Brain microvascular endothelial cell (primary cell): ENCODE results near the gene SPDYC.

Experiments used
- DNase-seq: peaks from one replicate; pipeline ENCODE4 v3.0.0-alpha.2; 2020
- H3K27ac ChIP-seq: fragments of 250-450 bp; sonication (Bioruptor Pico); 2 replicates; pipeline ENCODE4 v1.5.1; 2020; ENCODE audit warnings: mild to moderate bottlenecking, moderate library complexity
- H3K27me3 ChIP-seq: fragments of 250-450 bp; sonication (Bioruptor Pico); replicated peaks from 2 replicates; pipeline ENCODE4 v1.5.1; 2020; ENCODE audit warnings: mild to moderate bottlenecking
- H3K36me3 ChIP-seq: fragments of 250-450 bp; sonication (Bioruptor Pico); replicated peaks from 2 replicates; pipeline ENCODE4 v1.5.1; 2020; ENCODE audit warnings: mild to moderate bottlenecking
- H3K4me3 ChIP-seq: 2 replicates; pipeline ENCODE4 v1.5.1; 2011; ENCODE audit warnings: low read depth, mild to moderate bottlenecking, control low read depth, low read length, moderate library complexity
- CTCF ChIP-seq: IDR thresholded peaks from 2 replicates; pipeline ENCODE4 v1.5.1; 2011; ENCODE audit warnings: low read depth, mild to moderate bottlenecking, moderate library complexity, low read length, control low read depth, inconsistent platforms; ENCODE audit errors: missing control alignments
- in situ Hi-C: cut with HindIII; loops from 2 replicates; pipeline ENCODE4 v1.10.0; 2017; ENCODE audit warnings: low sequenced_read_pairs, low pct_ligation_motif_present

The SPDYC gene

DNA sequence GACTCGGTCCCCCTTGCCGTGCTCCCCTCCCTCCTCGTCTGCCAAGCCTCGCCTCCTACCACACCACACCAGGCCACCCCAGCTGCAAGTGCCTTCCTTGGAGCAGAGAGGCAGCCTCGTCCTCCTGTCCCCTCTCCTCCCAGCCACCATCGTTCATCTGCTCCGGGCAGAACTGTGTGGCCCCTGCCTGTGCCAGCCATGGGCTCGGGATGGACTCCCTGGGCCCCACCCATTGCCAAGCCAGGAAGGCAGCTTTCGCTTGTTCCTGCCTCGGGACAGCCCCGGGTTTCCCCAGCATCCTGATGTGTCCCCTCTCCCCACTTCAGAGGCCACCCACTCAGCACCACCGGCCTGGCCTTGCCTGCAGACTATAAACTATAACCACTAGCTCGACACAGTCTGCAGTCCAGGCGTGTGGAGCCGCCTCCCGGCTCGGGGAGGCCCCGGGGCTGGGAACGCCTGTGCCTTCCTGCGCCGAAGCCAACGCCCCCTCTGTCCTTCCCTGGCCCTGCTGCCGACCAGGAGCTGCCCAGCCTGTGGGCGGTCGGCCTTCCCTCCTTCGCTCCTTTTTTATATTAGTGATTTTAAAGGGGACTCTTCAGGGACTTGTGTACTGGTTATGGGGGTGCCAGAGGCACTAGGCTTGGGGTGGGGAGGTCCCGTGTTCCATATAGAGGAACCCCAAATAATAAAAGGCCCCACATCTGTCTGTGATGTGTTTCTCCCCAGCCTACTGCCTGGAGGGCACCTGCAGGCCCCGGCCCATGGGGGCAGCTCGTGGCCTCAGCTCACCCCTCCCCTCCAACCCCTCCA, 41.5 kb downstream of the SPDYC start:
- no peak overlapping the region for H3K27ac ChIP-seq
- in situ Hi-C loops, result no loop called here
- H3K36me3 ChIP-seq, result peaks cover 42% of the 10 kb centered on the region
- no peaks in the 10 kb centered on the region for H3K27me3 ChIP-seq
- no peak overlapping the region for H3K4me3 ChIP-seq
- TF ChIP-seq CTCF, result no peak
- DNase-seq, result no peak

DNA sequence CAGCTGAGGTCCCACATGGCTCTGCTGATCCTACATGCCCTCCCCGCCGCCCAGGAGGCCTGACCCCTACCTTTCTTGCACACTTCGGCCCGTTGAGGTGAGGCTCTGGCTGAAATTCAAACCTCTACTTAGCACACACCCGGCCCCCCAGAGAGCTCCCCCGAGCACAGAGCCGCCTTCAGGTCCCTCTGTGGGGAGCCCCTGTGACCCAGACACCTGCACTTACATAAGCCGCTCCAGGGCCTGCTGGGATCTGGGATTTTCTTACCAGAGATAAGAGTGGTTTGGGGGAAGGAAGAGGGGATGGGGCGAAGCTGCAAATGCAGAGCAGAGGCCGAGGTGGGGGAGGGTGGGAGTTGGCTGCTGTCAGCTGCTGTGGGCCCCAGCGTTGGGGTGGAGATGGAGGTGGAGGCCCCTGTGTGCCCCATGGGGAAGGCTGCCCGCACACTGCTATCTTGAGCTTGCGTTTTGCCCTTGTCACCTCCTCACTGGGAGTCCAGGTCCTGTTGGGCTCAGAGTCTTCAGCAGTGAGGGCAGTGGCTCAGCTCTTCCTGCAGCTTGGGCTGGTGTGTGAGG, 42.3 kb downstream of the SPDYC start:
- Histone ChIP-seq H3K27me3 (no peaks in the 10 kb centered on the region), H3K4me3 (no peak overlapping the region), H3K36me3 (peaks cover 37% of the 10 kb centered on the region), H3K27ac (no peak overlapping the region)
- TF ChIP-seq CTCF, result no peak
- in situ Hi-C loops, result no loop called here
- no peak for DNase-seq

- no peak for TF ChIP-seq CTCF
- Histone ChIP-seq H3K27ac (no peak overlapping the region), H3K4me3 (no peak overlapping the region), H3K27me3 (no peaks in the 10 kb centered on the region), H3K36me3 (peaks cover 28% of the 10 kb centered on the region)
- no peak for DNase-seq
- in situ Hi-C loops, result no loop called here
Measured at GRCh38 chr11:65213322-65214211, 43.5 kb downstream of the SPDYC start.

GRCh38 chr11:65214212-65214845, 44.3 kb downstream of the SPDYC start:
- in situ Hi-C loops, result no loop called here
- Histone ChIP-seq H3K27me3 (no peaks in the 10 kb centered on the region), H3K4me3 (no peak overlapping the region), H3K36me3 (peaks cover 22% of the 10 kb centered on the region), H3K27ac (no peak overlapping the region)
- no peak for TF ChIP-seq CTCF
- DNase-seq, result no peak

DNA sequence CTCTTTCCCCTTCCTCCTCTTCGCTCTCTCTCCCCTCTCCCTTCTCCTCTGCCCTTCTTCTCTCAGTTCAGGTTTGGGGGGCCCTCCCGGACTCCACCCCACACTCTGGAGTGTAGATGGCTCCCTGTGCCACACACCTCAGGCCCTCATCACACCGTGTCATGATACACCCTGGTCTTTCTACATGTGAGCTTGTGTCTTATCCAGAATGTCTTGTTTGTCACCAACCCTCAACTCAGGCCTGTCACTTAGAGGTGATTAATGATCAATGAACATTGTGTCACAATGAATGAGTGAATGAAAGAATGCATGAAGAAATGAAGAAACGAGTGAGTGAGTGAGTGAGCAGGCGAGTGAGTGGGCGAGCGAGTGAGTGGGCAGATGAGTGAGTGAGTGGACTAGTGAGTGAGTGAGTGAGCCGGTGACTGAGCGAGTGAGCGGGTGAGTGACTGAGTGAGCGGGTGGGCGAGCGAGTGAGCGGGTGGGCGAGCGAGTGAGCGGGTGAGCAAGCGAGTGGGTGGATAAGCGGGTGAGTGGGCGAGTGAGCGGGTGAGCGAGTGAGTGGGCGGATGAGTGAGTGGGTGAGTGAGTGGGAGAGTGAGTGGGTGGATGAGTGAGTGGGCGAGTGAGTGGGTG, 45.5 kb downstream of the SPDYC start:
- DNase-seq, result no peak
- no peaks in the 10 kb centered on the region for H3K27me3 ChIP-seq
- no peak overlapping the region for H3K27ac ChIP-seq
- TF ChIP-seq CTCF, result no peak
- peaks cover 10% of the 10 kb centered on the region for H3K36me3 ChIP-seq
- H3K4me3 ChIP-seq, result no peak overlapping the region
- in situ Hi-C loops, result no loop called here
